ENCODE measurements around the gene IGDCC3. TPM values are rescaled to one million over a fixed set of nuclear protein-coding genes. Genes with fewer than 3 reads are reported as not detected.

Gene IGDCC3
- total and polyA plus RNA-seq, 10 of the 15 experiments (the other 5 are each of a cell fraction or from before 2014, with no cell fraction given), result 0.10 to 0.20 (median 0.15) TPM; not detected in 7

DNA sequence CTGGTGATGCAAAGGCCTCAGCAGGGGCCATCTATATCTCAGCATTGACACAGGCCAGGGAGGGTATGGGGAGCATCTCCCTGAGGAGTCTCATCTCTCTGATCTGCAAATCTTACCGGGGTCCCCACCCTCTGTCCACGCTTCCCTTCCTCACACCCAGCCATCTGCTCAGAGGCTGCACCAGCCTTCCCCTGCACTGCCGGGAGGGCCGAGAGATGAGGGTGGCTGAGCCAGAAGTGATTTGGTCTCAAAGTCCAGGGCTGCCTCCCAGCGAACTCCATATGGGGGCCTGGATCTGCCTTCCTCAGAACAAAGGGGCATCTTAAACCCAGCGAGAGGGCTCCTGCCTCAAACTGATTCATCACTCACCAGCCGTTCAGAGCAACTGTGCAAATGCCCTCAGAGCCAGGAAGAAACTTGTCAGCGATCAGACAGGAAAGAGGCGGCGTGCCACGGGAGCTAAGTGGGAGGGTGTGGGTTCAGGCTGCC is 4.6 kb downstream of the IGDCC3 start:
- Histone ChIP-seq H3K9me3 (replicated peaks; ENCODE audit: control insufficient read depth, insufficient read depth, low read length) (no peaks in the 10 kb centered on the region), H3K4me1 (ENCODE audit: control insufficient read depth, insufficient read depth, low read length) (no peaks in the 10 kb centered on the region), H3K4me3 (no peak overlapping the region), H3K4me2 (ENCODE audit: control insufficient read depth, insufficient read depth) (no peak overlapping the region), H3K27me3 (replicated peaks in 1 of 2; ENCODE audit: control insufficient read depth in 2 of 2, insufficient read depth in 2 of 2, low read length in 1 of 2) (peaks cover 19 to 20% of the 10 kb centered on the region in 2 experiments), H2AFZ (ENCODE audit: control insufficient read depth, low read depth, low read length) (no peak overlapping the region), H3K79me2 (ENCODE audit: control insufficient read depth, insufficient read depth, low read length) (no peaks in the 10 kb centered on the region), H3K27ac (ENCODE audit: control insufficient read depth, insufficient read depth) (no peak overlapping the region), H3K9ac (ENCODE audit: control insufficient read depth, insufficient read depth, low read length) (no peak overlapping the region), H3K36me3 (ENCODE audit: control insufficient read depth in 2 of 2, insufficient read depth in 2 of 2, low read length in 1 of 2) (no peaks in the 10 kb centered on the region), H4K20me1 (ENCODE audit: control insufficient read depth, insufficient read depth) (no peaks in the 10 kb centered on the region)
- ChIA-PET SMC1A (ENCODE audit: uncharacterized antibody, unreplicated experiment) (no interaction called here), RAD21 (ENCODE audit: unreplicated experiment) (no interaction called here), POLR2A (no interaction called here), CTCF (interaction anchor here (1.5 to 2.2 kb wide), 3 partner anchors 10 to 21 kb away, joined by 4 to 10 read pairs (median 5); no protein-coding TSS in a partner anchor)
- WGBS (ENCODE audit: insufficient coverage, insufficient replicate concordance, low lambda C conversion rate, missing lambda C conversion rate), result 7% methylated on average over 11 of the region's 11 CpGs
- intact Hi-C loops (cut with micrococcal nuclease; ENCODE audit: unreplicated experiment), result no loop called here
- ATAC-seq (no peak), DNase-seq (ENCODE audit: low read depth, low spot score) (no peak), FAIRE-seq (no peak)
- BruUV-seq (replicated peaks), result no TSS peak
- in situ Hi-C loops (cut with MboI), result no loop called here
- TF ChIP-seq SMARCA5 (IDR thresholded peaks at IDR 0.05), result no peak
- TF ChIP-seq, protein P1, sequence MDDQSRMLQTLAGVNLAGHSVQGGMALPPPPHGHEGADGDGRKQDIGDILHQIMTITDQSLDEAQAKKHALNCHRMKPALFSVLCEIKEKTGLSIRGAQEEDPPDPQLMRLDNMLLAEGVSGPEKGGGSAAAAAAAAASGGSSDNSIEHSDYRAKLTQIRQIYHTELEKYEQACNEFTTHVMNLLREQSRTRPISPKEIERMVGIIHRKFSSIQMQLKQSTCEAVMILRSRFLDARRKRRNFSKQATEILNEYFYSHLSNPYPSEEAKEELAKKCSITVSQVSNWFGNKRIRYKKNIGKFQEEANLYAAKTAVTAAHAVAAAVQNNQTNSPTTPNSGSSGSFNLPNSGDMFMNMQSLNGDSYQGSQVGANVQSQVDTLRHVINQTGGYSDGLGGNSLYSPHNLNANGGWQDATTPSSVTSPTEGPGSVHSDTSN (IDR thresholded peaks at IDR 0.05; ENCODE audit: insufficient replicate concordance, low read depth, low read length), result no peak

DNA sequence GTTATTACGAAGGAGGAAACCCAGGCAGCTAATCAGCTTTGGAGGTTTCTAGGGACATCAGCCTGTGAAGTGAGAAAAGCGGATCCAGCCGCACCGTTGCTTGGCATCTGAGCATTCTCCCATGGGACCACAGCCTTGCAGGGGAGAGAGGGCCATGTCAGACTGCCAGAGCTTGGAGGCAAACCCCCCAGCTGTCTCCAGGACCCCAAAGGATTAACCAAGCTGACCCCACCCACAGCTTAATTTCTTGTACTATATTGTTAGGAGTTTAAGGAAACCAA is 5.1 kb downstream of the IGDCC3 start:
- 49% methylated on average over 4 of the region's 4 CpGs for WGBS (ENCODE audit: insufficient coverage, insufficient replicate concordance, low lambda C conversion rate, missing lambda C conversion rate)
- ATAC-seq (no peak), DNase-seq (ENCODE audit: low read depth, low spot score) (no peak), FAIRE-seq (no peak)
- SMC1A ChIA-PET (ENCODE audit: uncharacterized antibody, unreplicated experiment), result interaction anchor here (0.6 kb wide), 1 partner anchor 23 kb away, joined by 3 read pairs; no protein-coding TSS in a partner anchor
- no peak overlapping the region for H3K9ac ChIP-seq (ENCODE audit: control insufficient read depth, insufficient read depth, low read length)
- RAD21 ChIA-PET (ENCODE audit: unreplicated experiment), result no interaction called here
- no peak overlapping the region for H3K4me3 ChIP-seq
- no peak overlapping the region for H3K4me2 ChIP-seq (ENCODE audit: control insufficient read depth, insufficient read depth)
- H3K36me3 ChIP-seq (ENCODE audit: control insufficient read depth in 2 of 2, insufficient read depth in 2 of 2, low read length in 1 of 2), result no peaks in the 10 kb centered on the region
- intact Hi-C loops (cut with micrococcal nuclease; ENCODE audit: unreplicated experiment) (no loop called here), in situ Hi-C loops (cut with MboI) (no loop called here)
- BruUV-seq (replicated peaks), result no TSS peak
- no peaks in the 10 kb centered on the region for H3K9me3 ChIP-seq (replicated peaks; ENCODE audit: control insufficient read depth, insufficient read depth, low read length)
- H3K27ac ChIP-seq (ENCODE audit: control insufficient read depth, insufficient read depth), result no peak overlapping the region
- H4K20me1 ChIP-seq (ENCODE audit: control insufficient read depth, insufficient read depth), result no peaks in the 10 kb centered on the region
- no peaks in the 10 kb centered on the region for H3K79me2 ChIP-seq (ENCODE audit: control insufficient read depth, insufficient read depth, low read length)
- no peak overlapping the region for H2AFZ ChIP-seq (ENCODE audit: control insufficient read depth, low read depth, low read length)
- CTCF ChIA-PET, result interaction anchor here (2.2 kb wide), 1 partner anchor 12 kb away, joined by 10 read pairs; no protein-coding TSS in a partner anchor
- TF ChIP-seq POU2F2 (IDR thresholded peaks at IDR 0.05; ENCODE audit: borderline replicate concordance, low read depth, low read length) (no peak), CEBPB (IDR thresholded peaks at IDR 0.05; ENCODE audit: borderline replicate concordance in 1 of 2, low read depth in 2 of 2, low read length in 2 of 2) (no peak)
- TF ChIP-seq, protein P2, sequence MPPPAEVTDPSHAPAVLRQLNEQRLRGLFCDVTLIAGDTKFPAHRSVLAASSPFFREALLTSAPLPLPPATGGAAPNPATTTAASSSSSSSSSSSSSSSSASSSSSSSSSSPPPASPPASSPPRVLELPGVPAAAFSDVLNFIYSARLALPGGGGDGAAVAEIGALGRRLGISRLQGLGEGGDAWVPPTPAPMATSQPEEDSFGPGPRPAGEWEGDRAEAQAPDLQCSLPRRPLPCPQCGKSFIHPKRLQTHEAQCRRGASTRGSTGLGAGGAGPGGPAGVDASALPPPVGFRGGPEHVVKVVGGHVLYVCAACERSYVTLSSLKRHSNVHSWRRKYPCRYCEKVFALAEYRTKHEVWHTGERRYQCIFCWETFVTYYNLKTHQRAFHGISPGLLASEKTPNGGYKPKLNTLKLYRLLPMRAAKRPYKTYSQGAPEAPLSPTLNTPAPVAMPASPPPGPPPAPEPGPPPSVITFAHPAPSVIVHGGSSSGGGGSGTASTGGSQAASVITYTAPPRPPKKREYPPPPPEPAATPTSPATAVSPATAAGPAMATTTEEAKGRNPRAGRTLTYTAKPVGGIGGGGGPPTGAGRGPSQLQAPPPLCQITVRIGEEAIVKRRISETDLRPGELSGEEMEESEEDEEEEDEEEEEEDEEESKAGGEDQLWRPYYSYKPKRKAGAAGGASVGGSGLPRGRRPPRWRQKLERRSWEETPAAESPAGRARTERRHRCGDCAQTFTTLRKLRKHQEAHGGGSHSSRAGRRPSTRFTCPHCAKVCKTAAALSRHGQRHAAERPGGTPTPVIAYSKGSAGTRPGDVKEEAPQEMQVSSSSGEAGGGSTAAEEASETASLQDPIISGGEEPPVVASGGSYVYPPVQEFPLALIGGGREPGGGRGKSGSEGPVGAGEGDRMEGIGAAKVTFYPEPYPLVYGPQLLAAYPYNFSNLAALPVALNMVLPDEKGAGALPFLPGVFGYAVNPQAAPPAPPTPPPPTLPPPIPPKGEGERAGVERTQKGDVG (CRISPR knock-in tag; IDR thresholded peaks at IDR 0.05), result no peak
- TF ChIP-seq, protein P3, sequence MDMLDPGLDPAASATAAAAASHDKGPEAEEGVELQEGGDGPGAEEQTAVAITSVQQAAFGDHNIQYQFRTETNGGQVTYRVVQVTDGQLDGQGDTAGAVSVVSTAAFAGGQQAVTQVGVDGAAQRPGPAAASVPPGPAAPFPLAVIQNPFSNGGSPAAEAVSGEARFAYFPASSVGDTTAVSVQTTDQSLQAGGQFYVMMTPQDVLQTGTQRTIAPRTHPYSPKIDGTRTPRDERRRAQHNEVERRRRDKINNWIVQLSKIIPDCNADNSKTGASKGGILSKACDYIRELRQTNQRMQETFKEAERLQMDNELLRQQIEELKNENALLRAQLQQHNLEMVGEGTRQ (IDR thresholded peaks at IDR 0.05; ENCODE audit: borderline replicate concordance, low read depth, low read length), result no peak
- TF ChIP-seq, protein P4, sequence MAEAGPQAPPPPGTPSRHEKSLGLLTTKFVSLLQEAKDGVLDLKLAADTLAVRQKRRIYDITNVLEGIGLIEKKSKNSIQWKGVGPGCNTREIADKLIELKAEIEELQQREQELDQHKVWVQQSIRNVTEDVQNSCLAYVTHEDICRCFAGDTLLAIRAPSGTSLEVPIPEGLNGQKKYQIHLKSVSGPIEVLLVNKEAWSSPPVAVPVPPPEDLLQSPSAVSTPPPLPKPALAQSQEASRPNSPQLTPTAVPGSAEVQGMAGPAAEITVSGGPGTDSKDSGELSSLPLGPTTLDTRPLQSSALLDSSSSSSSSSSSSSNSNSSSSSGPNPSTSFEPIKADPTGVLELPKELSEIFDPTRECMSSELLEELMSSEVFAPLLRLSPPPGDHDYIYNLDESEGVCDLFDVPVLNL (IDR thresholded peaks at IDR 0.05; ENCODE audit: low read depth, low read length), result no peak
- POLR2A ChIA-PET, result no interaction called here
- H3K4me1 ChIP-seq (ENCODE audit: control insufficient read depth, insufficient read depth, low read length), result no peaks in the 10 kb centered on the region
- peaks cover 19 to 20% of the 10 kb centered on the region in 2 experiments for H3K27me3 ChIP-seq (replicated peaks in 1 of 2; ENCODE audit: control insufficient read depth in 2 of 2, insufficient read depth in 2 of 2, low read length in 1 of 2)
